ENCODE measurements around the gene AJAP1.

DNA sequence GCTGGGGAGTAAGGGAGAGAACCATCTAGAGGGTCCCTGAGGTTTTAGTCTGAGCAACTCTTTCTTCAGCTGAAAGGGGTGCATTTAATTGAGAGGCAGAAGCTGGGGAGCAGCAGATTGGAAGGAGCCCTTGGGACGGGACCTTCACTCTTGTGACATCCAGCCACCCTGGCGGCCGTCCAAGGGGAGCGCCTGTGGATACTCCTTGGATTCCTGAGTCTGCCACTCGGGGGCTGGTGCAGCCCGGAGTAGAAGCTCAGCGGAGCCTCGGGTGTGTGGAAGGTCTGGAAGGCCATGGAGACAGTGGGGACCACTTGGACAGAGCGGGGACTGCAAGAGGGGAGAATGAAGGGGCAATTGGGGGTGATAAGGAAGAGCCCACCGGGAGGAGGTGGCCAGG, 68.7 kb downstream of the AJAP1 start:
- TF ChIP-seq, protein P1, sequence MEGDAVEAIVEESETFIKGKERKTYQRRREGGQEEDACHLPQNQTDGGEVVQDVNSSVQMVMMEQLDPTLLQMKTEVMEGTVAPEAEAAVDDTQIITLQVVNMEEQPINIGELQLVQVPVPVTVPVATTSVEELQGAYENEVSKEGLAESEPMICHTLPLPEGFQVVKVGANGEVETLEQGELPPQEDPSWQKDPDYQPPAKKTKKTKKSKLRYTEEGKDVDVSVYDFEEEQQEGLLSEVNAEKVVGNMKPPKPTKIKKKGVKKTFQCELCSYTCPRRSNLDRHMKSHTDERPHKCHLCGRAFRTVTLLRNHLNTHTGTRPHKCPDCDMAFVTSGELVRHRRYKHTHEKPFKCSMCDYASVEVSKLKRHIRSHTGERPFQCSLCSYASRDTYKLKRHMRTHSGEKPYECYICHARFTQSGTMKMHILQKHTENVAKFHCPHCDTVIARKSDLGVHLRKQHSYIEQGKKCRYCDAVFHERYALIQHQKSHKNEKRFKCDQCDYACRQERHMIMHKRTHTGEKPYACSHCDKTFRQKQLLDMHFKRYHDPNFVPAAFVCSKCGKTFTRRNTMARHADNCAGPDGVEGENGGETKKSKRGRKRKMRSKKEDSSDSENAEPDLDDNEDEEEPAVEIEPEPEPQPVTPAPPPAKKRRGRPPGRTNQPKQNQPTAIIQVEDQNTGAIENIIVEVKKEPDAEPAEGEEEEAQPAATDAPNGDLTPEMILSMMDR (conservative IDR thresholded peaks at IDR 0.05; ENCODE audit: low read length), result no peak
- no peak for TF ChIP-seq EZH2phosphoT487 (IDR thresholded peaks at IDR 0.05; ENCODE audit: borderline replicate concordance, low read depth, low read length)
